Omental fat pad (tissue), 4 donors: Measurements from ENCODE around the gene RNF38. TPM values are rescaled to one million over a fixed set of nuclear protein-coding genes. Genes with fewer than 3 reads are reported as not detected.

ENCODE experiments used
- ATAC-seq: fragments of 150-250 bp; one replicate; pipeline ENCODE4 v1.9.1; 2016; ENCODE audit warnings: mild to moderate bottlenecking, moderate library complexity; ENCODE audit not compliant: low FRiP score
- DNase-seq: peaks from one replicate; pipeline ENCODE4 v3.0.0-alpha.2; 2019; ENCODE audit warnings: low spot score
- CTCF ChIP-seq, 3 donors: fragments of 450-650 bp; IDR thresholded peaks; one replicate each; pipeline ENCODE4 v1.5.1; 2016 to 2017; ENCODE audit warnings: antibody characterized with exemption in 3 of 3, mild to moderate bottlenecking in 3 of 3, moderate library complexity in 2 of 3
- total RNA-seq, 4 donors: library from RNA; depleted of rRNA; stranded (reverse); fragments of >200 nt; gene quantifications; one replicate each; pipeline ENCODE4 v1.1.0, GENCODE V29; 2016

RNF38 gene
- total RNA-seq, 4 donors from 2014 or later: 19.9 to 37.8 (median 23.2) TPM

- DNase-seq: no peak
Measured at GRCh38 chr9:36319806-36320205, 80.3 kb downstream of the RNF38 start.

DNA sequence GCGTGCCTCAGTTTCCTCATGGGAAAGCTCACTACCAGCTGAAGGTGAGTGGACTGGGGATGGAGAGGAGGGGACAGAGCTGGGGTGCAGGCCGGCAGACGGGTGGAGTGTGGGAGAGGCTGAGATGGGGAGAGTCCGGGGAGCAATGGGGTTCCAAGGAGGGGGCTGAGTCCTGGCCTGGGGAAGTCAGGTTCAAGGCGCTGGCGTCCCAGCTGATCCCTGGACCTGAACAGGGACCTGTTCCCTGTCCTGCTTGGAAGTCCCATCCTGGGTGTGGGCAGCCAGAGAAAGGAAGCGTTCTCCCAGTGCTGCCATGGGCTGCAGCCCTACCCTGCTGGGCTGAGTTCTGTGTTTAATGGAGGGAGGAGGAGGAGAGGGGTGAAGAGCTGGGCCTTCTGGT is 80.9 kb downstream of the RNF38 start:
- TF ChIP-seq CTCF (IDR thresholded peaks at IDR 0.05): no peak
- DNase-seq: no peak
- ATAC-seq: no peak

More at GRCh38 chr9:36319806-36320205, 80.3 kb downstream of the RNF38 start:
- TF ChIP-seq CTCF (IDR thresholded peaks at IDR 0.05): no peak
- no peak for ATAC-seq

GRCh38 chr9:36318212-36318802 is 81.8 kb downstream of the RNF38 start:
- TF ChIP-seq CTCF (IDR thresholded peaks at IDR 0.05): no peak
- ATAC-seq (no peak), DNase-seq (no peak)

- DNase-seq: no peak
- ATAC-seq: no peak
- TF ChIP-seq CTCF (IDR thresholded peaks at IDR 0.05): no peak
Measured at GRCh38 chr9:36317766-36318165, 82.3 kb downstream of the RNF38 start.

DNA sequence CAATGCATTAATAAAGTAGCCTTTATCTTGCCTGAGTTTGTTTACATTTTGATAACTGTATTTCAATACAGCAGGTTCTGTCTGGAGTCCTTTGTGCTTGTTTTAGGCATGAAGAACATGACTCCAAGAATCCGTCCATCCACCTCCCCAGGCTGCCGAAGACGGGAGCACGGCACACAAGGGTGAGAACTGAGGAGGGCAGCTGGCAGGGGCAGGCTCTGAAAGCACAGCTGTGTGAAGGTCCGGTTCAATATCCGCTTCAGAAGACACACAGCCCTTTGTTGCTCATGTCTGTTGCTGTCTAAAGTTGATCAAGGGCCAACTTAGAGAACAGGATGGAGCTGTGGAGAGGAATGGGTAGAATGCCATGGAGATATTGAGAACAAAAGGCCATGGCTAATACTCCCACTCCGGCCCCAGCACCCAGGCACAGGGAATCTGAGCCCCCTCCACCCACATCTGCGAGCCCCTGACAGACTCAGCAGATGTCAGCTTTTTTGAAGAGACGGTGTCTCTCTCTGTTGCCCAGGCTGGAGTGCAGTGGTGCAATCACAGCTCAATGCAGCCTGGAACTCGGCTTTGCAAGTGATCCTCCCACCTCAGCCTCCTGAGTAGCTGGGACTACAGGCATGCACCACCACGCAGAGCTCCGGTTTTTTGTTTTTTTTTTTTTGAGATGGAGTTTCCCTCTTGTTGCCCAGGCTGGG is 83.3 kb downstream of the RNF38 start:
- ATAC-seq (no peak), DNase-seq (no peak)
- TF ChIP-seq CTCF (IDR thresholded peaks at IDR 0.05): no peak

DNA sequence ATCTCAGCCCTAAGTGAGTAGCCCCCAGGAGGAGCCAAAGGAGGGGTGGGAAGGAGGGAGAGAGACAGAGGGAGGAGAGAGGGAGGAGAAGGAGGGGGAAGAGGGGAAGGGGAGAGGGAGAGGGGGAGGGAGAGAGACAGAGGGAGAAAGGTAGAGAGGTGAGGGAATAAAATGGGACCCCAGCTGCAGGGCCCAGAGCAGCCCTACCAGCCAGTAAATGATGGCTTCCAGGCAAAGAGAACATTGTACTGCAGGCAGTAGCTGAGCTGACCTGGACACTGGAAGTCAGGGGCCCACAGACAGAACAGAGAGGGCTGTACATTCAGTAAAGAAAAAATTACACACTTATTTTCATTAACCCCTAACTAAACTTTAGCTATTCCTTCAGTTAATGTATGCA is 84.0 kb downstream of the RNF38 start:
- ATAC-seq: no peak
- no peak for DNase-seq
- TF ChIP-seq CTCF (IDR thresholded peaks at IDR 0.05): no peak

DNA sequence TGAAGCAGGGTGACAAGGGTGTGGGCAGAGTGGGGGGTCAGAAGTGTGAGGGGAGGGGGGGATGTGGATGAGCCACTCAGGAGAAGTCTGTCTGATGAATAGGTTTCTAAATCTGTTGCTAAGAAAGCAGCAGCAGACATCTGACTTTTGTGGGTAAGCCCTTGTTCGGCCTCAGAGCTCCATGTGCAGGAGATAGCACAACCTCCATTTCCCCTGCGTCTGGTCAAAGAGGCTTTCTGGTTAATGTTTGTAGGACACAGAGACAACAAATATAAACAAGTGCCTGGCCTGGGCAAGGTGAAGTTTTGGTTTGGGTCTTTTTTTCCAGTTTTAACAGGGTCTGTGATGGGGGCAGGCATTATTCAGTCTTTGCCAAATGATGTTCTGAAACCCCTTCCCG is 84.8 kb downstream of the RNF38 start:
- no peak for DNase-seq
- no peak for ATAC-seq
- TF ChIP-seq CTCF (IDR thresholded peaks at IDR 0.05): no peak
